GM18507 (cell line): Measurements from ENCODE around the gene TFAM.

Experiments used
- DNase-seq: peaks from one replicate; pipeline ENCODE4 v3.0.0; 2011; ENCODE audit warnings: low read depth; ENCODE audit not compliant: insufficient read length; ENCODE audit errors: extremely low spot score
- FAIRE-seq: peaks from 2 replicates; lab custom pipeline; 2011; peaks lifted over from hg19 to GRCh38; lab: Jason Lieb, UNC

The TFAM gene

DNA sequence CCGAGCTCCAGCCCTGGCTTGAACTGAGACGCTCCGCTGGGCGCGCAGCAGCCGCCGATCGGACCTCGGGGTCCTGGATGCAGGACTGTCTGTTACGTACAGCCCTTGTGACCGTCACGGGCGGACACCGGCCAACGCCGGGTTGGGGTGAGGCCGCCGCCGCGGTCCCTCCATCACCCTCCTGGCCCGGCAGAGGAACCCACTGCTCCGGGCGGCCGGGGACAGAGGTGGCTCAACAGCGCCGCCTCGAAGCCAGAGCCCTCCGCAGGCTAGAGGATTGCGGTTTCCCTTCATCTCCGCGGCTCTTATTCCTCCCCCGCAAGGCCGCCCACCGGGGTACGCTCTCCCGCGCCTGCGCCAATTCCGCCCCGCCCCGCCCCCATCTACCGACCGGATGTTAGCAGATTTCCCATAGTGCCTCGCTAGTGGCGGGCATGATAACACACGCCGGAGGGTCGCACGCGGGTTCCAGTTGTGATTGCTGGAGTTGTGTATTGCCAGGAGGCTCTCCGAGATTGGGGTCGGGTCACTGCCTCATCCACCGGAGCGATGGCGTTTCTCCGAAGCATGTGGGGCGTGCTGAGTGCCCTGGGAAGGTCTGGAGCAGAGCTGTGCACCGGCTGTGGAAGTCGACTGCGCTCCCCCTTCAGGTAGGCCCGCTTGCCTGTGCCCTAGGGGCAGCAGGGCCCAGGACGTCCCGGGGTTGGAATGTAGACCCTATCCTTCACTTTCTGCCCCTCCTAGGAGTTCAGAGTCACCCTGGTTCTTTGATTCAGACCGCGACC, at the start of gene TFAM:
Gene TFAM (plus strand): TSS at position 412 of the 785 bp plus-strand sequence. CDS start 138 bp downstream, at position 550.
- peak; percentile 84 for DNase-seq
- peak; percentile 90 for FAIRE-seq

DNA sequence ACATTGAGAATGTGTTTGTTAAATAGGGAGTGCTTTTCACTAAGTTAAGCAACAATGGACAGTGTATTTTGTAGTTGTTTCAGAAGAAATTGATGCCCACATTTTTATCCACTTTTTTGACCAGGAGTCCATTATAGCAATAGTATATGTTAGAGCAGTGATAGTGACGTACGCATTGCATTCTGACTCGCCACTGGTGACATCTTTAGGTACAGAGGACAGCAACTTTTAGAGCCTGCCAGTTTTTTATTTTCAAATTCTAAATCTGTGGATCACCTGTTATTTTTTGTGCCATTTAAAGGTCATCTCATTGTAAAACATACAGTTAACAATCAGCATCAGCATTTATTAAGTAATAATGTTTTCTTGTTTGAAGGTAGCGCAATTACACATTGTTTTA, 49.0 kb upstream of the TFAM start:
- no peak for FAIRE-seq
- no peak for DNase-seq

GRCh38 chr10:58341422-58341821, 43.8 kb upstream of the TFAM start:
- FAIRE-seq (no peak), DNase-seq (no peak)

- DNase-seq (no peak), FAIRE-seq (no peak)
Measured at GRCh38 chr10:58341947-58342346, 43.3 kb upstream of the TFAM start.

DNA sequence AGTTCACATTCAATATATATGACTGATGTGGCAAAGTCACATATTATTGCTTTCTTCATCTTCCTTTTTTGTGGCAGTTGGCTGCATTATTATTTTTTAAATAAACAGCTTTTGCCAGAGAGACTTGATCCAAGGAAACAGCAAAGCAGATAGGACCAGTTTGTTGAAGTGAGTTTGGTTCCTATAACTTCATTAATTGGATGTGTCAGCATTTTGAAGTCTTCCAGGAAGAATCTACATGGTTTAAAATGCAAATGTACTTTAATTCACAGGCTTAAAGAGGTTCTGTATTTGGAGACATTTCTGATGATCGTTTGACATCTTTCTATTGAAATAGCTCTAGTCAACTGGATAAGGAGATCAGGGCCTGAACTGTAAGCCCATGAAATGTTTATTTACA, 37.2 kb upstream of the TFAM start:
- no peak for DNase-seq
- FAIRE-seq = no peak

- FAIRE-seq (no peak), DNase-seq (no peak)
Measured at GRCh38 chr10:58348571-58349033, 36.6 kb upstream of the TFAM start.

DNA sequence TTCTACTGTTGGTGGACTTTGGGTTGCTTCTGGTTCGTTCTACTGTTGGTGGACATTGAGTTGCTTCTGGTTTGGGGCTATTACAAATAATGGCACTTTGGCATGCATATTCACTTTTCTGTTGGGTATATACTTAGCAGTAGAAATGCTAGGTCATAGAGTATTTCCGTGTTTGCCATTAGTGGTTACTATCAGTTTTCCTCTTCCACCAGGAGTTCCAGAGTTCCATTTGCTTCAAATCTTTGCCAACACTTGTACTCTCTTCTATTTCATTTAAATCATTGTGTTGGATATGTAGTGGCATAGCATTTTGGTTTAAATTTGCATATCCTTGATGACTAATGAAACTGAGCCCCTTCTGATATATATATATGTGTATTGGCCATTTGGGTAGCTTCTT, 35.2 kb upstream of the TFAM start:
- DNase-seq (no peak), FAIRE-seq (no peak)

DNA sequence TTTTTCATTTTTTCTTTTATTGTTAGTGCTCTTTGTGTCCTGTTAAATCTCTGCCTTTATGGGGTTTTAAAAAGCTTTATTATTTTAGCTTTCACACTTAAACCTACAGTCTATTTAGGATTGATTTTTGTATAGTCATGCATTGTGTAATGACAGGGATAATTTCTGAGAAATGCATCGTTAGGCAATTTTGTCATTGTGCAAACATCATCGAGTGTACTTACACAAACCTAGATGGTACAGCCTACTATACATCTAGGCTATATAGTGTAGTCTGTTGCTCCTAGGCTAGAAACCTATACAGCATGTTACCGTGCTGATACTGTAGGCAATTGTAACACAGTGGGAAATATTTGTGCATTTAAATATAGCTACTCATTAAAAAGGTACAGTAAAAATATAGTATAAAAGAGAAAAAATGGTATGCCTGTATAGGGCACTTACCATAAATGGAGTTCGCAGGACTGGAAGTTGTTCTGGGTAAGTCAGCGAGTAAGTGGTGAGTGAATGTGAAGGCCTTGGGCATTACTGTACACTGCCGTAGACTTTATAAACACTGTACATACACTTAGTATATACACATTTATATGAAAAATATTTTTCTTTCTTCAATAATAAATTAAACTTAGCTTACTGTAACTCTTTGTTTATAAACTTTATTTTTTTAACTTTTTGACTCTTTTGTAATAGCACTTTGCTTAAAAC, 34.4 kb upstream of the TFAM start:
- FAIRE-seq = no peak

GRCh38 chr10:58351616-58352578, 33.3 kb upstream of the TFAM start:
- FAIRE-seq = no peak

More for the DNA sequence above, 34.4 kb upstream of the TFAM start:
- DNase-seq = no peak

DNA sequence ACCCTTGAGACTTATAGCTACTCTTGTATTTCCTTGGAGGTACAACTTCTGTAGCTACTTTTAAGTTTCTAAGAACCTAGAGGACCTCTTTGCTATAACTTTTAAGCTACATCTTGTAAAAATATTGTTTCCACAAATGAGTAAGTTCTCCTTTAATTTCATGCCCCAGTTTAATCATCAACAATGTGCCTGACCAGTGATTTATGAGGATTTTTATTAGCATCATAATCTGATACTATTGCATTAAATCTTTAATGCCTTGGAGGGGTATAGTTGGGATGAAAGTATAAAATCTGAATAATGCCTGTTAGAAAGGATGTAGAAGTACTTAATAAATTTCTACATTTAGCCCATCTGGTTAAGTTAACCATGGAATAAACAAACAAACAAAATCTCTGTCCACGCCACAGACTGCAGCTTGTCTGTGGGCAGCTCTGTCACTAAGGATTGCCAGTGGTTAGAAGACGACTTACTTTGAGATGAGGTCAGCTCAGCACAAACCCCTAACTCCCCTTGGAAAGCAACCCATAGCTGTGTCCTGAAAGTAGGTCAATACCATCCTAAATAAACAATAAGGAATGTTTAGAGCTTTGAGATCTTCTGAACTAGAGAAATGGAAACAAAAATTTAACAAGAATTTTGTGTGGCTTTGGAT, 32.1 kb upstream of the TFAM start:
- DNase-seq = no peak
- no peak for FAIRE-seq

More at GRCh38 chr10:58351616-58352578, 33.3 kb upstream of the TFAM start:
- no peak for DNase-seq

GRCh38 chr10:58356756-58357155, 28.5 kb upstream of the TFAM start:
- no peak for DNase-seq
- no peak for FAIRE-seq

DNA sequence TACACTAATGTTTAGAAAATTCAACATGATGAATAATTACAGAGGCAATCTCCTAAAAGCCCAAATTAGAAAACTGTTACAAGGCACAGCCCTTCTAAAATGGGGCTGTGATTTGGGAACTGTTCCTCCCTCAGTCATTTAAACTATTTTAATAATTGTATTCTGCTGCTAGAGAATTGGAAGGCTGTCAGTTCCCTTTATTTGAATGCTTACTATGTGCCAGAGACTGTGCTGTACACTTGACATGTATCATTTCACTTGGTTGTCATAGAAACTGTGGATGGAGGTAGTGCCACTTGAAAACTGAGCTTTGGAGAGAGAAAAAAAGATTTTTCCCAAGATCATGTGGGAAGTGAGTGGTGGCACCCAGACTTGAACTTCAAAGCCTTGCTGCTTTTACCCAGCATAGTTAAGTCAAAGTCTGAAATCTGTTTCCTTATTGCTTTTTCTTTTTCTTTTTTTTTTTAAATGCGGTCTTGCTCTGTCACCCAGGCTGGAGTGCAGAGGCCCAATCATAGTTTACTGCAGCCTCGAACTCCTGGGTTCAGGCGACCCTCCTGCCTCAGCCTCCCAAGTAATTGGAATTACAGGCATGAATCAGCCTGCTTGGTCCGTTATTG, 26.8 kb upstream of the TFAM start:
- DNase-seq = no peak
- no peak for FAIRE-seq

DNA sequence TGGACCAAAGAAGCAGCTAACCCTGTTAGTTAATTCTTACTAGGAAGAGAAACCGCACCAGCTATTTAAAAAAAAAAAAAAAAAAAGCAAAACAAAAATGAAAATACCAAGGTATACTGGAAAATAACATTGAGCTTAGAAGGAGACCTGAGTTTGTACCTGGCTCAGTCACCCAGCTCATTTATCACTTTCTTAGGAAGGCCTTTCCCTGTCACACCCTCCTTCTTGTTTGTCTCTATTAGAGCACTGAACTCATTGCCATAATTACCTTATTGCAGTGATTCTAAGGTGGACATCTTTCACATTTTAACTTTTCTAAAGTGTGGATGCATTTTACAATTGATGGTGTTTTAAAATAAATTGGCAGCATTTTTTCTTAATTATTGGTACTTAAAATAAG, 26.3 kb upstream of the TFAM start:
- FAIRE-seq (no peak), DNase-seq (no peak)

GRCh38 chr10:58359541-58359940, 25.7 kb upstream of the TFAM start:
- FAIRE-seq = no peak

GRCh38 chr10:58360412-58361004, 24.7 kb upstream of the TFAM start:
- FAIRE-seq = no peak

More at GRCh38 chr10:58359541-58359940, 25.7 kb upstream of the TFAM start:
- DNase-seq = no peak

GRCh38 chr10:58361353-58361752, 23.9 kb upstream of the TFAM start:
- FAIRE-seq = no peak
- no peak for DNase-seq

More at GRCh38 chr10:58360412-58361004, 24.7 kb upstream of the TFAM start:
- DNase-seq = no peak

DNA sequence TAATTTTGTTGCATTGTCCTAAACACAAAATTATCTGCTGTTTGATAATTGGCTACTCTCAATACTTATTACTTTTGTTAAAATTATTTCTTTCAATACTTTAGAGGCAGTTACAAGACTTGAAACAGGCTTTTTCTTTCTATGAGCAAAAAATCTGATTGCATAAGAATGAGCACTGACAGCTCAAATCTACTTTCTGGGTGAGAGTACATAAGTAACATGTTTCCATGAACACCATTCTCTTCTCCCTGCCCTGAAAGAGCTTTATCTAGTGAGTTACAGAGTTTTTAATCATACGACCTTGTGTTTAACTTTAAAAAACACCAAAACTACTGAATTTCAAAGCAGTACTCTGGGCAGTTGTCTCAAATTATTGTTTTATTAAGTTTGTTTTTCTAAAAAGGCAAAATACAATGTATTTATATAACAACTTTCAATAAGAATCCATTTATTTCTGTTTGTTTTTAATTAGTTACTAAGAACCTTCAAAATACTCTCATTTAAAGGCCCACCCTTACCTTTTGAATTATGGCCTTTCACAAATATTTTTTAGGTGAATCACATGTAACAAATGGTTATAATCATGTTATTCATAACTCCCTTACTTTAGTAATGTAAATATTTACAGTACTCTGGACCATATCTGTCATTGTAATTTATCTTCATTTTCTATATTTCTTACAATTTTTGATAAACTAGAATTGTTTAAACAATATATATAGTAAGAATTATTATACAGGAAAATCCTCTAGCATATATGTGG, 23.0 kb upstream of the TFAM start:
- FAIRE-seq (no peak), DNase-seq (no peak)

GRCh38 chr10:58367069-58367468, 18.1 kb upstream of the TFAM start:
- FAIRE-seq = no peak
- no peak for DNase-seq
